ENCODE data around the gene UVRAG. TPM values are rescaled to one million over a fixed set of nuclear protein-coding genes. Genes with fewer than 3 reads are reported as not detected.

UVRAG gene
- total RNA-seq, 1 experiment from 2014 or later = 31.3 TPM

DNA sequence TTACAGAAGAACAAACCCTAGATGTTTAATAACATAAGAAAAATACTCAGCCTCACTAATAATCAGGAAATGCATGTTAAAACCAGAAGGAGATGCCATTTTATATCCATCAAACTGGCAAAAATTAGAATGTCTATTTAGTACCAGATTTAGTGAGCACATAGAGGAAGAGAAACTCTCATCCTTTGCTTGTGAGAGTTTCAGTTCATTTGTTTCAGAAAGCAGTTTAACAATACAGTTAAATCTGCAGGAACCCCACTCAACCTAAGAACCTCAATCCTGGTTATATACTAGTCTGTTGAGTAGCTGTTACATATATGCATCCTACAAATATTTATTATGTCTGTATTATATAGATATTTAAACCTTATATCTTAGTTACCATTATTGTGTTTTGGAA, 218.7 kb downstream of the UVRAG start:
- BruUV-seq (replicated peaks) = no TSS peak
- no peak overlapping the region for H3K27ac Mint-ChIP-seq (ENCODE audit: unreplicated experiment)
- POLR2A ChIA-PET = no interaction called here

DNA sequence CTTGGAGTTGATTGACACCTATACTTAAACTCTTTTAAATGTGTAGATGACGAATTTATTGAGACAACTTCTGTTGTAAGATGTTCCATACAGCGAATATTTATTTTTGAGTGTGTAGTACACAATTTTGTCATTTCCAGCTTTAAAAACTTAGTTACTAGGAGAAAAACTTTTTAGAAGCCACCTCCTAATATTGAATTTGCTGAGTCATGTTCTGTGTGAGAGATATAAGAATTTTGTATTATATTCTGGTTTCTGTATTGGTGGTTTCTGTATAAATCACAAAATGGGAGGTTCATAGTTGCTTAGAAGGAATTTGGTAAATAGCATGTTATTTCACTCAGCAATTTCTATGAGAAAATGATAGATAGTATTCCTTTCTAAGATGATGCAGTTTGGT, 220.0 kb downstream of the UVRAG start:
- Mint-ChIP-seq H3K27me3 (ENCODE audit: insufficient read depth, unreplicated experiment) (no peaks in the 10 kb centered on the region), H3K27ac (ENCODE audit: unreplicated experiment) (no peak overlapping the region), H3K4me3 (ENCODE audit: unreplicated experiment) (no peak overlapping the region), H3K9me3 (ENCODE audit: unreplicated experiment) (no peaks in the 10 kb centered on the region), H3K4me1 (ENCODE audit: low read depth, unreplicated experiment) (peaks cover 15% of the 10 kb centered on the region), H3K36me3 (ENCODE audit: insufficient read depth, unreplicated experiment) (no peaks in the 10 kb centered on the region)
- POLR2A ChIA-PET = no interaction called here
- no peaks in the 10 kb centered on the region for H3K9me3 ChIP-seq
- no peak overlapping the region for H3K4me3 ChIP-seq (ENCODE audit: low read depth, low read length)
- no TSS peak for BruUV-seq (replicated peaks)
- intact Hi-C loops (cut with micrococcal nuclease; ENCODE audit: unreplicated experiment) = no loop called here
- CTCF ChIA-PET = no interaction called here
- no peaks in the 10 kb centered on the region for H3K36me3 ChIP-seq (ENCODE audit: control insufficient read depth, insufficient read depth, low read length)
- no peaks in the 10 kb centered on the region for H3K27me3 ChIP-seq (replicated peaks; ENCODE audit: control insufficient read depth, insufficient read depth, low read length)
- DNase-seq = no peak
- peaks cover 15% of the 10 kb centered on the region for H3K4me1 ChIP-seq
- TF ChIP-seq, protein P1, sequence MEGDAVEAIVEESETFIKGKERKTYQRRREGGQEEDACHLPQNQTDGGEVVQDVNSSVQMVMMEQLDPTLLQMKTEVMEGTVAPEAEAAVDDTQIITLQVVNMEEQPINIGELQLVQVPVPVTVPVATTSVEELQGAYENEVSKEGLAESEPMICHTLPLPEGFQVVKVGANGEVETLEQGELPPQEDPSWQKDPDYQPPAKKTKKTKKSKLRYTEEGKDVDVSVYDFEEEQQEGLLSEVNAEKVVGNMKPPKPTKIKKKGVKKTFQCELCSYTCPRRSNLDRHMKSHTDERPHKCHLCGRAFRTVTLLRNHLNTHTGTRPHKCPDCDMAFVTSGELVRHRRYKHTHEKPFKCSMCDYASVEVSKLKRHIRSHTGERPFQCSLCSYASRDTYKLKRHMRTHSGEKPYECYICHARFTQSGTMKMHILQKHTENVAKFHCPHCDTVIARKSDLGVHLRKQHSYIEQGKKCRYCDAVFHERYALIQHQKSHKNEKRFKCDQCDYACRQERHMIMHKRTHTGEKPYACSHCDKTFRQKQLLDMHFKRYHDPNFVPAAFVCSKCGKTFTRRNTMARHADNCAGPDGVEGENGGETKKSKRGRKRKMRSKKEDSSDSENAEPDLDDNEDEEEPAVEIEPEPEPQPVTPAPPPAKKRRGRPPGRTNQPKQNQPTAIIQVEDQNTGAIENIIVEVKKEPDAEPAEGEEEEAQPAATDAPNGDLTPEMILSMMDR (IDR thresholded peaks at IDR 0.05; ENCODE audit: insufficient read depth in 1 of 2, low read depth in 1 of 2, low read length in 1 of 2, severe bottlenecking in 1 of 2, unreplicated experiment in 1 of 2) = no peak

More for the DNA sequence above, 218.7 kb downstream of the UVRAG start:
- peaks cover 4% of the 10 kb centered on the region for H3K9me3 Mint-ChIP-seq (ENCODE audit: unreplicated experiment)
- Histone ChIP-seq H3K27me3 (replicated peaks; ENCODE audit: control insufficient read depth, insufficient read depth, low read length) (no peaks in the 10 kb centered on the region), H3K36me3 (ENCODE audit: control insufficient read depth, insufficient read depth, low read length) (no peaks in the 10 kb centered on the region), H3K9me3 (no peaks in the 10 kb centered on the region), H3K4me1 (peaks cover 22% of the 10 kb centered on the region), H3K4me3 (ENCODE audit: low read depth, low read length) (no peak overlapping the region)
- H3K4me1 Mint-ChIP-seq (ENCODE audit: low read depth, unreplicated experiment) = peaks cover 22% of the 10 kb centered on the region
- no peaks in the 10 kb centered on the region for H3K36me3 Mint-ChIP-seq (ENCODE audit: insufficient read depth, unreplicated experiment)
- no peaks in the 10 kb centered on the region for H3K27me3 Mint-ChIP-seq (ENCODE audit: insufficient read depth, unreplicated experiment)
- intact Hi-C loops (cut with micrococcal nuclease; ENCODE audit: unreplicated experiment) = loop anchor here (5.0 kb wide), 1 partner anchor 136 kb away; no protein-coding TSS in a partner anchor
- H3K4me3 Mint-ChIP-seq (ENCODE audit: unreplicated experiment) = no peak overlapping the region
- CTCF ChIA-PET = interaction anchor here (0.6 kb wide), 1 partner anchor 704 kb away, joined by 5 read pairs; no protein-coding TSS in a partner anchor
- TF ChIP-seq, protein P1 (IDR thresholded peaks at IDR 0.05; ENCODE audit: insufficient read depth in 1 of 2, low read depth in 1 of 2, low read length in 1 of 2, severe bottlenecking in 1 of 2, unreplicated experiment in 1 of 2) = no peak
- no peak for DNase-seq

DNA sequence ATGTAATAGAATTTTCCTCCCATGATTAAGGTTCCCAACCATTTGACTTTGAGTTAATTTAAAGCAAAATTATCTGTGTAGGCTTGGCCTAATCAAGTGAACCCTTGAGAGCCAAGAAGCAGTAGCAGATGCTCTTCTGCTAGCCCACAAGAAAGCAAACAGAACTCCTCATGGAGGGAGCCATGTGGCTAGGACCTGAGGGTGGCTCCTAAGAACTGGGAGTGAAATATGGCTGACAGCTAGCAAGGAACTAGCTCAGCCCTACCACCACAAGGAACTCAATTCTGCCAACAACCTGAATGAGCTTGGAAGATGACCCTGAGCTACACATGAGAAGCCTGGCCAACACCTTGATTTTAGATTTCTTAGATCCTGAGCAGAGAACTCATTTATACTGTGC, 223.6 kb downstream of the UVRAG start:
- POLR2A ChIA-PET = no interaction called here
- Histone ChIP-seq H3K36me3 (ENCODE audit: control insufficient read depth, insufficient read depth, low read length) (no peaks in the 10 kb centered on the region), H3K27me3 (replicated peaks; ENCODE audit: control insufficient read depth, insufficient read depth, low read length) (no peaks in the 10 kb centered on the region), H3K4me3 (ENCODE audit: low read depth, low read length) (no peak overlapping the region), H3K4me1 (no peaks in the 10 kb centered on the region), H3K9me3 (no peaks in the 10 kb centered on the region)
- no peaks in the 10 kb centered on the region for H3K9me3 Mint-ChIP-seq (ENCODE audit: unreplicated experiment)
- no peak for DNase-seq
- TF ChIP-seq, protein P1 (IDR thresholded peaks at IDR 0.05; ENCODE audit: insufficient read depth in 1 of 2, low read depth in 1 of 2, low read length in 1 of 2, severe bottlenecking in 1 of 2, unreplicated experiment in 1 of 2) = no peak
- H3K36me3 Mint-ChIP-seq (ENCODE audit: insufficient read depth, unreplicated experiment) = no peaks in the 10 kb centered on the region
- intact Hi-C loops (cut with micrococcal nuclease; ENCODE audit: unreplicated experiment) = no loop called here
- no peak overlapping the region for H3K27ac Mint-ChIP-seq (ENCODE audit: unreplicated experiment)
- BruUV-seq (replicated peaks) = no TSS peak
- CTCF ChIA-PET = no interaction called here
- H3K27me3 Mint-ChIP-seq (ENCODE audit: insufficient read depth, unreplicated experiment) = no peaks in the 10 kb centered on the region
- H3K4me3 Mint-ChIP-seq (ENCODE audit: unreplicated experiment) = no peak overlapping the region
- no peaks in the 10 kb centered on the region for H3K4me1 Mint-ChIP-seq (ENCODE audit: low read depth, unreplicated experiment)

All from Caco-2 (cell line).